GM12891 (cell line): ENCODE data around the gene ARPIN.

Experiments
- POLR2A ChIP-seq: IDR thresholded peaks from 2 replicates; pipeline ENCODE4 v1.6.1; 2011; ENCODE audit warnings: low read depth, low read length, control low read depth
- POLR2AphosphoS5 ChIP-seq: IDR thresholded peaks from 2 replicates; pipeline ENCODE4 v1.6.1; 2011; ENCODE audit warnings: low read depth, low read length, control low read depth
- SPI1 ChIP-seq: IDR thresholded peaks from 2 replicates; pipeline ENCODE4 v1.6.1; 2011; ENCODE audit warnings: low read depth, low read length, control low read depth
- TAF1 ChIP-seq: IDR thresholded peaks from 2 replicates; pipeline ENCODE4 v1.6.1; 2011; ENCODE audit warnings: low read depth, low read length, control low read depth

DNA sequence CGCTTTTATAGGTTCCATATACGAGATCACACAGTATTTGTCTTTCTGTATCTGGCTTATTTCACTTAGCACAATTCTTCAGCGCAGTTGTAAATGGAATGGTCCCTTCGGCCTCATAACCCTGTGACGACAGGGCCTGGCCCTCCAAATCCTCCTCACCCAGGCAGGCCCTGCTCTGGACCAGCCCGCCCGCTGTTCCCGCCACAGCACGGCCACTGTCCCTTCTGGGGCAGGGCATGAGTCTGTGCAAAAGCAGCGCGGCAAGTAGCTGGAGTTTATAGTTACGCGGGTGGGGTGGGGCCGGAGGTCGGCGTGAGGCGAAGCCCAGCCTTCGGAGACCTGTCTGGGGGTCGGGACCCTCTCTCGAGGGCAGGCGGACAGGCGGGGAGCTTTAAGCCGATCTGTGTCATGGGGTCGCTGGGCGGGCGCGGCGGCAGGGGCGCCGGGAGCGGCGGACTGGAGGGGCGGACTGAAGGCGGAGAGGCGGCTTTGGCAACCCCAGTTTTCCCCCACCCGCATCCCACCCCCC is 543 bp downstream of the ARPIN start:
- TF ChIP-seq POLR2A (no peak), SPI1 (no peak), TAF1 (no peak), POLR2AphosphoS5 (no peak)
